Measurements from ENCODE around the gene NR5A1. TPM values are rescaled to one million over a fixed set of nuclear protein-coding genes. Genes with fewer than 3 reads are reported as not detected.

The NR5A1 gene
- total and polyA plus RNA-seq, 2 of the 13 experiments (the other 11 are each of a cell fraction or from before 2014, with no cell fraction given) = 28.9 to 44.7 TPM

GRCh38 chr9:124478354-124478753 lies 28.8 kb downstream of the NR5A1 start (continued):
- TF ChIP-seq IRF9 (CRISPR knock-in tag; IDR thresholded peaks at IDR 0.05; ENCODE audit: borderline replicate concordance) = no peak
- TF ChIP-seq KDM5A (IDR thresholded peaks at IDR 0.05; ENCODE audit: borderline replicate concordance, low read length) = no peak

- in situ Hi-C loops (cut with HindIII; ENCODE audit: extremely low pct_ligation_motif_present, low pct_unique_long_range_greater_than_20kb) = no loop called here
- 52% methylated on average over 35 of the region's 53 CpGs for WGBS (ENCODE audit: low lambda C conversion rate)
- intact Hi-C loops (cut with micrococcal nuclease; ENCODE audit: unreplicated experiment) = loop anchor here (5.0 kb wide), 1 partner anchor 60 kb away; no protein-coding TSS in a partner anchor
- Histone ChIP-seq H3K36me3 (replicated peaks in 1 of 2; ENCODE audit: control insufficient read depth in 1 of 2, insufficient read depth in 2 of 2, low read length in 2 of 2) (no peaks in the 10 kb centered on the region), H3K9me3 (ENCODE audit: low read length) (no peaks in the 10 kb centered on the region), H3K27ac (ENCODE audit: extremely low read length, insufficient read depth, low read length) (no peak overlapping the region), H2AFZ (ENCODE audit: low read length) (no peak overlapping the region), H3K27me3 (ENCODE audit: control insufficient read depth in 1 of 2, insufficient read depth in 2 of 2, low read length in 2 of 2) (peaks cover 4 to 56% of the 10 kb centered on the region in 2 experiments), H3K4me3 (replicated peaks in 1 of 3; ENCODE audit: insufficient read depth in 1 of 3, low read depth in 2 of 3, low read length in 3 of 3) (peak overlapping the region in 1 of 3 experiments; percentile 23; a peak in 1 of 6 replicates), H3K4me1 (ENCODE audit: insufficient read depth, low read length) (peaks cover 40% of the 10 kb centered on the region), H3K79me2 (ENCODE audit: insufficient read depth, low read length) (no peaks in the 10 kb centered on the region), H4K20me1 (ENCODE audit: insufficient read depth, low read length) (no peaks in the 10 kb centered on the region), H3K9ac (ENCODE audit: insufficient read depth, low read depth, low read length) (no peak overlapping the region), H3K4me2 (ENCODE audit: low read depth, low read length) (peak overlapping the region; percentile 47; the same call in 1 of the 2 replicates)
- ATAC-seq (no peak; the same call in 2 of the 3 replicates), DNase-seq (ENCODE audit: low spot score) (no peak), FAIRE-seq (no peak)
- BruUV-seq (replicated peaks) = no TSS peak
- ChIA-PET CTCF (ENCODE audit: low intra/inter-chr PET ratio, low total read pairs) (no interaction called here), POLR2A (no interaction called here)
- TF ChIP-seq ZNF550 (CRISPR knock-in tag; IDR thresholded peaks at IDR 0.05; ENCODE audit: borderline replicate concordance) = no peak
- 0 out of 2 replicates have a peak, but pooled peaks have one; percentile 44 for TF ChIP-seq ZBTB33 (CRISPR knock-in tag; IDR thresholded peaks at IDR 0.05)
These were observed 29.4 kb downstream of the NR5A1 start for GRCh38 chr9:124477648-124478285.
